Skeletal muscle tissue (tissue), 4 donors: Measurements from ENCODE around the gene MRPS31. TPM values are rescaled to one million over a fixed set of nuclear protein-coding genes. Genes with fewer than 3 reads are reported as not detected.
A peak's percentile ranks its signal among the peaks of the same experiment; 100 is the strongest.
"Not testable (repeated sequence)": the region's sequence is repeated elsewhere in the genome, so short reads cannot be mapped to it uniquely, and the experiment has no call there.

Experiments used
- H3K27ac ChIP-seq: one replicate; pipeline ENCODE4 v1.7.0; 2013; ENCODE audit warnings: mild to moderate bottlenecking, low read depth, low read length, inconsistent platforms
- H3K27me3 ChIP-seq, 3 donors: one replicate each; pipeline ENCODE4 v1.7.0; 2013; ENCODE audit warnings: low read length in 3 of 3; ENCODE audit not compliant: control insufficient read depth in 3 of 3, insufficient read depth in 3 of 3
- H3K36me3 ChIP-seq, 3 donors: one replicate each; pipeline ENCODE4 v1.7.0; 2013; ENCODE audit warnings: low read length in 3 of 3; ENCODE audit not compliant: control insufficient read depth in 3 of 3, insufficient read depth in 3 of 3
- H3K4me1 ChIP-seq, 3 donors: one replicate each; pipeline ENCODE4 v1.7.0; 2013; ENCODE audit warnings: low read length in 3 of 3, mild to moderate bottlenecking in 3 of 3; ENCODE audit not compliant: control insufficient read depth in 3 of 3, insufficient read depth in 3 of 3
- H3K4me3 ChIP-seq, 3 donors: one replicate each; pipeline ENCODE4 v1.7.0; 2013; ENCODE audit warnings: low read length in 3 of 3
- H3K9ac ChIP-seq, 3 donors: one replicate each; pipeline ENCODE4 v1.7.0; 2013; ENCODE audit warnings: low read length in 3 of 3, mild to moderate bottlenecking in 3 of 3, moderate library complexity in 2 of 3, low read depth in 1 of 3
- H3K9me3 ChIP-seq, 3 donors: one replicate each; pipeline ENCODE4 v1.7.0; 2013; ENCODE audit warnings: low read length in 3 of 3; ENCODE audit not compliant: control insufficient read depth in 3 of 3
- total RNA-seq: library from RNA; depleted of rRNA; stranded (reverse); fragments of >200 nt; gene quantifications from one replicate; pipeline ENCODE4 v1.2.3, GENCODE V29; 2014
- donor health status: Osteomylitis.

Gene MRPS31
- total RNA-seq, 1 donor from 2014 or later: 22.4 TPM

- Histone ChIP-seq H3K9ac (no peak overlapping the region), H3K27ac (no peak overlapping the region), H3K4me3 (no peak overlapping the region), H3K4me1 (no peaks in the 10 kb centered on the region), H3K27me3 (no peaks in the 10 kb centered on the region), H3K9me3 (no peaks in the 10 kb centered on the region), H3K36me3 (peaks cover 2 to 7% (median 7%) of the 10 kb centered on the region in 3 donors)
Observed at GRCh38 chr13:40728595-40728994, 42.4 kb downstream of the MRPS31 start.

- not testable (repeated sequence) for H3K9me3 ChIP-seq, H3K27me3 ChIP-seq, H3K4me1 ChIP-seq, H3K27ac ChIP-seq, H3K4me3 ChIP-seq, H3K9ac ChIP-seq
- peaks cover 7 to 19% (median 9%) of the 10 kb centered on the region in 3 donors for H3K36me3 ChIP-seq
Observed at GRCh38 chr13:40714433-40714832, 56.6 kb downstream of the MRPS31 start.

DNA sequence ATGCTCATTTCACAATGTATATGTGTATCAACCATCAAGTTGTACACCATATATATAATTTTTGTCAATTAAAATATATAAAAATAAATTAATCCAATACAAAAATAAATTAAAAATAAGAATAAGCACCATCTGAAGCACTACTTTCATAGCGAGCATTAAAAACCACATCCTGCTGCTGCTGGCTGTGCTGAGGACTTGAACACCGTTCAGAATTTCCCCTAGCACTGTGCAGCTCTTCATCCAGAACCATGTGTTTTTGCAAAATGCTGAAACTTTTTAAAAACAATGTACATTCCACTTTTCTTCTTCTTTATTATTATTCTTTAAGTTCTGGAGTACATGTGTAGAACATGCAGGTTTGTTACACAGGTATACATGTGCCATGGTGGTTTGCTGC, 64.6 kb downstream of the MRPS31 start:
- H3K4me1 ChIP-seq: no peaks in the 10 kb centered on the region
- no peaks in the 10 kb centered on the region for H3K9me3 ChIP-seq
- no peak overlapping the region for H3K4me3 ChIP-seq
- H3K27me3 ChIP-seq: no peaks in the 10 kb centered on the region
- H3K9ac ChIP-seq: no peak overlapping the region
- no peak overlapping the region for H3K27ac ChIP-seq
- no peaks in the 10 kb centered on the region for H3K36me3 ChIP-seq

- no peaks in the 10 kb centered on the region for H3K36me3 ChIP-seq
- H3K27me3 ChIP-seq: no peaks in the 10 kb centered on the region
- H3K9ac ChIP-seq: no peak overlapping the region
- H3K27ac ChIP-seq: no peak overlapping the region
- H3K9me3 ChIP-seq: no peaks in the 10 kb centered on the region
- H3K4me1 ChIP-seq: no peaks in the 10 kb centered on the region
- no peak overlapping the region for H3K4me3 ChIP-seq
Observed at GRCh38 chr13:40697711-40698110, 73.3 kb downstream of the MRPS31 start.

GRCh38 chr13:40694426-40694825, 76.6 kb downstream of the MRPS31 start:
- no peaks in the 10 kb centered on the region for H3K27me3 ChIP-seq
- no peaks in the 10 kb centered on the region for H3K4me1 ChIP-seq
- no peak overlapping the region for H3K27ac ChIP-seq
- no peaks in the 10 kb centered on the region for H3K36me3 ChIP-seq
- no peaks in the 10 kb centered on the region for H3K9me3 ChIP-seq
- no peak overlapping the region for H3K9ac ChIP-seq
- no peak overlapping the region for H3K4me3 ChIP-seq

DNA sequence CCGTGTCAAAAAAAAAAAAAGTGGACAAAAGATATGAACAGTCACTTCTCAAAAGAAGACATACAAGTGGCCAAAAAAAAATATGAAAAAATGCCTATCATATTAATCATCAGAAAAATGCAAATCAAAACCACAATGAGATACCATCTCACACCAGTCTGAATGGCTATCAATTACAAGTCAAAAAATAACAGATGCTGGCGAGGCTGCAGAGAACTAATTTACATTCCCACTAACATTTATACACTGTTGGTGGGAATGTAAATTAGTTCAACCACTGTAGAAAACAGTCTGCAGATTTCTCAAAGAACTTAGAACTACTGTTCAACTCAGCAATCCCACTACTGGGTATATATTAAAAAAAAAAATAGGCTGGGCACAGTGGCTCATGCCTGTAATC, 78.0 kb downstream of the MRPS31 start:
- no peaks in the 10 kb centered on the region for H3K4me1 ChIP-seq
- no peaks in the 10 kb centered on the region for H3K36me3 ChIP-seq
- no peaks in the 10 kb centered on the region for H3K9me3 ChIP-seq
- no peak overlapping the region for H3K4me3 ChIP-seq
- H3K9ac ChIP-seq: no peak overlapping the region
- H3K27ac ChIP-seq: no peak overlapping the region
- no peaks in the 10 kb centered on the region for H3K27me3 ChIP-seq

DNA sequence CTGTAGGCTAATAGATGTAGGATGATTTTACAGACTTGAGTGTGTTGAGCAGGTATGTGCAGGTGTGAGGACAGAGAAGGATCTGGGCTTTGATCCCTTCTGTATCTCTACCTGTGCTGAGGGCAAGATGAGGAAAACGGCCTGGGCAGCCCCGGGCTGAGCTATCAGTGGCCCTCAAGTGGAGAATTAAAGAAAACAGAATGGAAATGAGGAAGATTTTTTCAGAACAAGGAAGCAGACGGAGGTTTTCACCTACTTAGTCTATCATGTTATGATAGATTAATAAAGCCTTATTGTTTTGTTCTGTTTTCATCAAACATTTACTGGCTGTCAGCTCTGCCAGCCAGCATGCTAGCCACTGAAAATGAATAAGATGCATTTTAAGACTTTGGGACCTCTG, 82.2 kb downstream of the MRPS31 start:
- H3K36me3 ChIP-seq: no peaks in the 10 kb centered on the region
- no peaks in the 10 kb centered on the region for H3K4me1 ChIP-seq
- no peak overlapping the region for H3K27ac ChIP-seq
- no peaks in the 10 kb centered on the region for H3K27me3 ChIP-seq
- H3K9ac ChIP-seq: no peak overlapping the region
- no peak overlapping the region for H3K4me3 ChIP-seq
- no peaks in the 10 kb centered on the region for H3K9me3 ChIP-seq

GRCh38 chr13:40682449-40683240, 88.3 kb downstream of the MRPS31 start:
- Histone ChIP-seq H3K4me3 (no peak overlapping the region), H3K4me1 (peaks cover 13 to 18% (median 14%) of the 10 kb centered on the region in 3 donors), H3K27me3 (no peaks in the 10 kb centered on the region), H3K9ac (no peak overlapping the region), H3K36me3 (no peaks in the 10 kb centered on the region), H3K27ac (no peak overlapping the region), H3K9me3 (no peaks in the 10 kb centered on the region)

- Histone ChIP-seq H3K27ac (no peak overlapping the region), H3K9me3 (no peaks in the 10 kb centered on the region), H3K9ac (peak overlapping the region in 2 of 3 donors; percentile 21 to 54), H3K4me3 (peak overlapping the region in 1 of 3 donors; percentile 22), H3K27me3 (no peaks in the 10 kb centered on the region), H3K4me1 (peaks cover 13 to 18% (median 14%) of the 10 kb centered on the region in 3 donors), H3K36me3 (no peaks in the 10 kb centered on the region)
Observed at GRCh38 chr13:40681341-40682146, 89.4 kb downstream of the MRPS31 start.

DNA sequence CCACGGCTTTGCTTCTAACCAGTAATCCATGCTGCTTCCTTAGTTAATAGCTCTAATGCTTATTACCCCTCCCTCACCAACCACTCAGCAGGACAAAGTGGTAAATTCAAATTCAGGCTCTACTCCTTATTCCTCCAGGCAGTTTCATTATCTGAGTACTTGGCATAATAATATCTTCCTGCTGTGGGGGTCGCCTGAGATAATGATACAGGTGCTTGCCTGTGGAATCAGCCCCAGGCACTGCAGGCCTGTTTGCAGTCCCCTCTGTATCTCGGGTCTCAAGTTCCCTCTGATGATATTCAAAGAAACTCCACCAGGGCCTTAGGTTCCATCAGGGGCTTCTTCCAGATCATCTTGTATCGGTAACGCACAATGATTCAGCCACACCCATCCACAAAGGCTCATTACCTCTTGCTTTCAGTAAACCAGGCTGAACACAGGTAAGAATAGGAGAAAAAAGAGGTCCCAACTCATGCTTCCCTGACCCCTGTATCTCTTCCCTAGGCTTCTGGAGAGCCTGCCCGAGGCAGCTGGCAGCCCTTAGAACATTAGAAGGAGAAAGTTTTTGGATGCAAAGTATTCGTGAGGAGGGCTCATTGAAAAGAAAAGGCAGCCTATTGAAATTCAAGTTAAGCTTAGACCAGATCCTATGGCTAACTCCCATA, 90.2 kb downstream of the MRPS31 start:
- peaks cover 13 to 18% (median 14%) of the 10 kb centered on the region in 3 donors for H3K4me1 ChIP-seq
- no peaks in the 10 kb centered on the region for H3K9me3 ChIP-seq
- no peak overlapping the region for H3K4me3 ChIP-seq
- H3K9ac ChIP-seq: no peak overlapping the region
- H3K27me3 ChIP-seq: no peaks in the 10 kb centered on the region
- H3K27ac ChIP-seq: no peak overlapping the region
- no peaks in the 10 kb centered on the region for H3K36me3 ChIP-seq
